ENCODE data around the gene CDH4. TPM values are rescaled to one million over a fixed set of nuclear protein-coding genes. Genes with fewer than 3 reads are reported as not detected.

CDH4 gene
- polyA plus RNA-seq, 4 donors: 6.1 to 8.9 (median 6.8) TPM

- no peak for DNase-seq (ENCODE audit: low read depth in 4 of 4, low spot score in 3 of 4)
Observed at GRCh38 chr20:61543931-61544745, 292.1 kb downstream of the CDH4 start.

- no peak for DNase-seq (ENCODE audit: low read depth in 4 of 4, low spot score in 3 of 4)
Observed at GRCh38 chr20:61544910-61545889, 293.1 kb downstream of the CDH4 start.

GRCh38 chr20:61546641-61547040, 294.6 kb downstream of the CDH4 start:
- DNase-seq (ENCODE audit: low read depth in 4 of 4, low spot score in 3 of 4): no peak

GRCh38 chr20:61548069-61548468, 296.0 kb downstream of the CDH4 start:
- DNase-seq (ENCODE audit: low read depth in 4 of 4, low spot score in 3 of 4): no peak

- no peak for DNase-seq (ENCODE audit: low read depth in 4 of 4, low spot score in 3 of 4)
Observed at GRCh38 chr20:61549865-61550264, 297.8 kb downstream of the CDH4 start.

- DNase-seq (ENCODE audit: low read depth in 4 of 4, low spot score in 3 of 4): no peak
Observed at GRCh38 chr20:61551401-61551800, 299.3 kb downstream of the CDH4 start.

GRCh38 chr20:61554617-61555016, 302.6 kb downstream of the CDH4 start:
- no peak for DNase-seq (ENCODE audit: low read depth in 4 of 4, low spot score in 3 of 4)

GRCh38 chr20:61555566-61555965, 303.5 kb downstream of the CDH4 start:
- DNase-seq (ENCODE audit: low read depth in 4 of 4, low spot score in 3 of 4): no peak

- no peak for DNase-seq (ENCODE audit: low read depth in 4 of 4, low spot score in 3 of 4)
Observed at GRCh38 chr20:61556111-61556510, 304.1 kb downstream of the CDH4 start.

- no peak for DNase-seq (ENCODE audit: low read depth in 4 of 4, low spot score in 3 of 4)
Observed at GRCh38 chr20:61556673-61557072, 304.6 kb downstream of the CDH4 start.

- no peak for DNase-seq (ENCODE audit: low read depth in 4 of 4, low spot score in 3 of 4)
Observed at GRCh38 chr20:61557621-61558020, 305.6 kb downstream of the CDH4 start.

GRCh38 chr20:61558726-61559125, 306.7 kb downstream of the CDH4 start:
- no peak for DNase-seq (ENCODE audit: low read depth in 4 of 4, low spot score in 3 of 4)

- no peak for DNase-seq (ENCODE audit: low read depth in 4 of 4, low spot score in 3 of 4)
Observed at GRCh38 chr20:61559706-61560315, 307.8 kb downstream of the CDH4 start.

- DNase-seq (ENCODE audit: low read depth in 4 of 4, low spot score in 3 of 4): no peak
Observed at GRCh38 chr20:61560361-61560853, 308.3 kb downstream of the CDH4 start.

- no peak for DNase-seq (ENCODE audit: low read depth in 4 of 4, low spot score in 3 of 4)
Observed at GRCh38 chr20:61561111-61561830, 309.2 kb downstream of the CDH4 start.

- DNase-seq (ENCODE audit: low read depth in 4 of 4, low spot score in 3 of 4): no peak
Observed at GRCh38 chr20:61562491-61562890, 310.4 kb downstream of the CDH4 start.

- DNase-seq (ENCODE audit: low read depth in 4 of 4, low spot score in 3 of 4): no peak
Observed at GRCh38 chr20:61562897-61563504, 310.9 kb downstream of the CDH4 start.

GRCh38 chr20:61564628-61565027, 312.6 kb downstream of the CDH4 start:
- DNase-seq (ENCODE audit: low read depth in 4 of 4, low spot score in 3 of 4): no peak

- no peak for DNase-seq (ENCODE audit: low read depth in 4 of 4, low spot score in 3 of 4)
Observed at GRCh38 chr20:61565791-61566190, 313.7 kb downstream of the CDH4 start.

GRCh38 chr20:61566691-61567090, 314.6 kb downstream of the CDH4 start:
- no peak for DNase-seq (ENCODE audit: low read depth in 4 of 4, low spot score in 3 of 4)
